GM19023 (cell line): ENCODE measurements around the gene USP22.

ENCODE experiments used
- ATAC-seq: cut with Tn5 transposase; IDR thresholded peaks from one replicate; pipeline ENCODE4 v1.9.1; 2021; ENCODE audit warnings: mild to moderate bottlenecking, moderate library complexity; ENCODE audit not compliant: unreplicated experiment

USP22 gene

DNA sequence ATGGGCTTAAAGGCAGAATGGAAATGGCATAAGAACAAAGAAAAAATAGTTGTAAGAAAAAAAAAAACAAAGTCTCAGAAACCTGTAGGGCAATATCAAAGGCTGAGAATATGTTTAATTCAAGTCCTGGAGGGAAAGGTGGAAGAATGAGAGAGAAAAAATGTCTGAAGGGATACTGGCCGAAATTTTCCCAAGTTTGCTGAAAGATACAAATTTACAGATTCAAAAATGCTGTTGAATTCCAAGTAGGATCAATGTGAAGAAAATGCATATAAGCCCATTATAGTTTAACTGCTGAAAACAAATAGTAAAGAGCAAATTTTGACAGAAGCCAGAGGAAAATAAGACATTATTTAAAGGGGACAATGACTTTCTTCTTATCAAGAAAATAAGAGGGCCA, 6.6 kb upstream of the USP22 start:
- ATAC-seq, result no peak

DNA sequence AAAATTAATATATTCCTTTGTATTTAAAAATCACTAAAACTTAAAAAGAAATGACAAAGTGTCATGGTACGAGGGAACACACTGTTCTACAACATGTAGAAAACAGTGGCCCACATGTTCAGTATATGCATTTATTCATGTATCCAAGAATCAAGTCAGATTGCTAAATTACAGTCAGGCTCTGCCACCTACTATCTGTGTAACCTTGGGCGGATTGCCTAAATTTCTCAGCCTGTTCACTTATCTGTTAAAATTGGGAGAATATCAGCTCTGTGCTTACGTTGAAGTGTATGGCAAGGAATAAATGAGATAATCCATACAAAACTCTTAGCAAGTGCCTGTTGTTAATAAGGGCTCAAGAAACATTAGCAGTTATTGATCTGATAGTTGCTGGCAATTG, 3.4 kb upstream of the USP22 start:
- no peak for ATAC-seq

DNA sequence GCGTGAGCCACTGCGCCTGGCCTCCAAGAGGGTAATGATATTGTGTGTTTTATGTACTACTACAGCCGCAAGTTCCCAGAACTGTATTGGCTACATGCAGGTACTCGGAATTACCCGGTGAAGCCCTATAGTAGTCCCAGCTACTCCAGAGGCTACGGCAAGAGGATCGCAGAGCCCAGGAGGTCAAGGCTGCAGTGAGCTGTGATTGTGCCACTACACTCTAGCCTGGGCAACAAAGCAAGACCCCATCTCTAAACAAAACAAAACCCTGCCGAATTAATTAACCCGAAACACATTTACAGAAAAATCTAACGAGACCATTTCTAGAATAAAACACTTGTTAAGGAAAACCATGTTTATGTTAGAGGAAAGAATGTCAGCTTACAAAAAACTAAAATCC, 2.2 kb upstream of the USP22 start:
- no peak for ATAC-seq

DNA sequence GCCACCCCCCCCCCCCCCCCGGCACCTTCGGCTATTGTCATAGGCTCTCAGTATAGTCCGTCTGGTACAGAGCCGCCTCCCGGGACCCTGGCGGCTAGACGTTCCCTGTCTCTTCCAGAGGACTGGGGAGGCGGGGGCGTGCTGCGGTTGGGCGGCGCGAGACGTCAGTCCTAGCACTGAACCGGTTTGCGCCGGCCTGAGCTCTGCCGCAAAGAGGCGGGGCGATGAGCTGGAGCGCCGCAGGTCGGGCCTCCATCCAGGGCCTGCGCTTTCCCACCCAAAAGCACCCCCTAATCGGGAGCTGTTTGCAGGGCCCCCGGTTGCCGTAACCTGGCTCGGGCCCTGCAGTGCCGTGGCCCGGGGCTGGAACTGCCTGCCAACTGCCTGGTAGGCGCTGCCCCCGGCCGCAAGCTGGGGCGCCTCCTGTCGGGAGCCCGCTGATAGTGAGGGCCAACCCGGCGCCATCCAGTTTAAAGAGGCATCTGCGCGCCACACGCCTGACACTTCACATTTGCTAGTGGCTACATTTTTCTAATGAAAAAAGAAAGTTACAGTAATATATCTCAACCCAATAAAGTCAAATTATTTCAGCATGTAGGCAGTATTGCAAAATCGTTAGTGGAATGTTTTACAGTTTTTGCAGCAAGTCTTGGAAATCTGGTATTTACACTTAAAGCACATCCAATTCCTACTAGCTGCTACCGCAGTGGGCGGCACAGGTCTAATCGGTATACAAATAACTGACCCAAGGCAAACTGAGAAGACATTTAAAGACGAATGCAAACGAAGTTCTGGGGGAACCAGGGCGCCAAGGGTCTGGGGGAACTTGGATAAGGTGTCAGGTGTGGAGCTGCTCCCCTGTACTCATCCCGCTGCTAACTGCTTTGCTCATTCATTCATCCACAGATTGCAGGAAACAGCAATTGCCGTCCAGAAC, 753 bp upstream of the USP22 start:
- ATAC-seq, result peak; percentile 86

DNA sequence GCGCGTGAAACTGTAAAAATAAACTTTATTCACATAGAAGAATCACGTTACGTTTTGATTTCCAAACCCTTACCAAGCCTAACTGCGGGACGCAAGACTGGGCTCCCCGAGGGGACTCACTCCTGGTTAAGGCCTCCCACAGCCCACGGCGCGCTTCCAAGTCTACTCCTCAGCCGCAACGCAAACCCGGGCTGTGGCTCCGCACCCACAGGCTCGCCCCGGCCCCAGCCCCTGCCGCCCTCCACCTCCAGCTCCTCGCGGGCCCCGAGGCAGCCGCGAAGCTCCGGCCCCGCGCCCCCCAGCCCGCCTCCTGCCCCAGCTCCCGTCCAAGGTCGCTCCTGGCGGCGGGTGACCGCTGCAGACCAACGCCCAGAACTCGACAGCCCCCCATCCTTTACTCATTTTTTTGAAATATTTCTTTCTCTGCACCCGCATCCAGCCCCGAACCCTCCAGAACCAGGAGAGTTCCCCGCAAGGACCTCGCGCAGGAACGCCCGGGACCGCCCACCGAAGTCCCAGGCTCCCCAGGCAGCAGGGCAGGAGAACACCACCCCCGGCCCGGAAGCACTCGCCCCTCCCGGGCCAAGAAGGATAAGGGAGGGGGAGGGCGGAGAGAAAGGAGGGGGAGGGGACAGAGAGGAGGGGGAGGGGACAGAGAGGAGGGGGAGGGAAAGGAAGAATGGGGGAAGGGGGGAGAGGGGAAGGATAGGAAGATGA, 912 bp downstream of the USP22 start:
- no peak for ATAC-seq

DNA sequence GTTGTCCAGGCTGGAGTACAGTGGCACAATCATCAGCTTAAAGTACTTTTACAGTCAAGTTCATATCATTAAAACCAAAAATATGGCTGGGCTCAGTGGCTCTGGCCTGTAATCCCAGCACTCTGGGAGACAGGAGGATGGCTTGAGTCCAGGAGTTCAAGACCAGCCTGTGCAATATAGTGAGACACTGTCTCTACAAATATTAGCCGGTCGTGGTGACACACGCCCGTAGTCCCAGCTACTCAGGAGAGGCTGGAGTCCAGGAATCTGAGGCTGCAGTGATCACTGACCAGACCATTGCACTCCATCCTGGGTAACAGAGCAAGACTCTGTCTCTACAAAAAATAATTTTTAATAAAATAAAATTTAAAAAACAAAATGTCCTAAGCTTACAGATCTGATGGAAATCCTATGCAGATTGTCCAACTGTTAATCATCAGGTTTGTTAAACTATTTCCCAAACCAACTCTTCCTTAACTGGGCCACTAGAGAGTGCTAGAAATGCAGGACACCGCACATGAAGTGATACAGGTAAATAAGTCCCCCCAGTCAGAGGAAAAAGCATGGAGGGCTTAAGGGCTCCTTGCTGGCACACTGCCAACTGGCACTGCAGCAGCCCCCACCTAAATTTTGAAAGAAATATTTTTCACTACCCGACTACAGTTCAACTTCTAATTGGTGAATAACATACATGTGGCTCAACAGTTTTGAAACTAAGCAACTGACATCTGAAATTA, 2.8 kb downstream of the USP22 start:
- ATAC-seq, result no peak

DNA sequence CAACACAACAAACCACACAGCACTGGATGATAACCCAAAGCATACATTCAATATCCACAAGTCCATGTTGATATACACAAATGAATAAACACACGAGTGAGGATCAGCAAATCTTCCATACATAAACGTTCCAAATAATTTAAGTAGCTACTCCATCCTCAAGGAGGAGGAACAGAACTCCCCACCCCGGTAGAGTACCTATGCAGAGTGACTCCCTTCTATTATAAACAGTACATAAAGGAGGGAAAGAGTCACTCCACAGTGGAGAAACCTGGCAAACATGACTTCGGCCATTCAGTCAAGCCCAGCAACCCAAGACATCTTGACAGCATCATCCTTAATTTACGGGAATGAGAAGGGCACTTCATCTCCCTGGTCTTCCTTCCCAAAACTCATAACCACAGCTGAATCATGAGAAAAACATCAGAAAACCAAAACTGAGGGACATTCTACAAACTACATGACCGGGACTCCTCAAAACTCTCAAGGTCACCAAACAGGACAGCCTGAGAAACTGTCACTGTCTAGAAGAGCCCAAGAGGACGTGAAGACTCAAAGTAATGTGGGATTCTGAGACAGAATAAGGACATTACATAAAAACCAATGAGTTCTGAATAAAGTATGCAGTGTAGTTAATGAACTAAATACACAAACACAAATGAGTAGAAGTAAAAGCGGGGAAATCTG, 5.6 kb downstream of the USP22 start:
- no peak for ATAC-seq

DNA sequence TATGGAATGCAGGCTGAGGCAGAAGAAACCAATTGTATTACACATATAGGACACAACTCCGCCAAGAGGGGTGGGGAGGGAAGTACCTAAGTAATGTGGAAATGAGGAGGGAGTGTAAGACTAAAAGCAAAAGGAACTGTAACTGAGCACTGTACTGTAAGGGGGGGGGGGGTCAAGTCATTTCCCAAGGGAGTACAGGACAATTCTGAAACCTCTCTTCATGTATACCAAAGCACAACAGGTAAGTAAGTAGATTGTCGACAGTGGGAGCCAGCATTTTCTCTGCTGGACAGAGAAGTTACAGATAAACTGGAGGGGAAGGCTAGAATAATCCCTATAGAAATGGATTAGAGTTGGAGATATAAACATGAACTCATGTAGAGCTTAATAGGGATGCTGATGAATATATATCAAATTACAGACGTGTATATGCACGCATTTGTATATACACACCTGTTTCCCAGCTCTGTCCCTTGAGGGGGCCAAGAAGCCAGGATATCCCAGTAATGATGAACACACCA, 6.4 kb downstream of the USP22 start:
- no peak for ATAC-seq

DNA sequence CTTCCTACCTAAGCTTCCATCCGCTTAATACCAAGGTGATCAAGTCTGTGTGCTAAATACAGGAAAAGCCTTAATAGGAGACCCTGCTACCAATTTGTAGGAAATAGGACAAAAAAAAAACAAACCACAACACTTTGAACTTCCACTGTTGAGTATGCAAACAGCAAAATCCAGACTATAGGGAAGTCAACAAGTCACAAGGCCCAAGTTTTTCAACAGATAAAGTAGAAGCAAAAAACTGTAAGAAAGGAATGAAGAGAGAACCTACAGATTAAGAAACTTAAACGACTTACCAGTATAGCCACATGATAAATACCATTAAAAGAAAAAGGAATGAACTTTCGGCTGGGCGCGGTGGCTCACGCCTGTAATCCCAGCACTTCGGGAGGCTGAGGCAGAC, 7.4 kb downstream of the USP22 start:
- ATAC-seq, result no peak

DNA sequence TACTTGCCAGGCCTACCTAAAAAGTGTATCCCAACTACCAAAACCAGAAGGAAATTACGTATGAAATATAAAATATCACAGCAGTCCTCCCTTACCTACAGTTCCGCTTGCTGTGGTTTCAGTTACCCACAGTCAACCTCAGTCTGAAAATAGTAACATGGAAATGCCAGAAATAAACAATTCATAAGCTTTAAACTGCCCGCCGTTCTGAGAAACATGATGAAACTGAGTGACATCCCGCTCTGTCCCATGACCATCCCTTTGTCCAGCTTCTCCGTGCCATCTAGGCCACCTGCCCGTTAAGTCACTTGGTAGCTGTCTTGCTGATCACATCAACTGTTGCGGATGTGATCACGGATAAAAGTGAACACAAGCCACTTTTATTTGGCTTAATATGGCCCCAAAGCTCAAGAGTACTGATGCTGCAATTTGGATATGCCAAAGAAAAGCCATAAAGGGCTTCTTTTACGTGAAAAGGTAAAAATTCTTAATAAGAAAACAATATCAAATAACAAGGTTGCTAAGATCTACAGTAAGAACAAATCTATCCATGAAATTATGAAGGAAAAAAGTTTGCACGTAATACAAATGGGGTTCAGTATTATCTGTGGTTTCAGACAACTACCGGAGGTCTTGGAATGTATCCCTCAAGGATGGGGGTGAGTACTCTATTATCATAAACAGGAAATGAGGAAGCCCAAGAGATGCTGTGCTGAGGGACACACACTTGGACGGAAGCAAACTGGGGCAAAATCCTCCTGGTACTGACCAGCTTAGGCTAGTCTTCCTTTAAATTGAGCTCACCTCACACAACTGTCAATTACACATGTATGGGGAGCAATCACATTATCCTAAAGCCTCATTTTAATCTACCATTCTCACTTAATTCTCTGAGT, 8.2 kb downstream of the USP22 start:
- peak; percentile 50 for ATAC-seq

DNA sequence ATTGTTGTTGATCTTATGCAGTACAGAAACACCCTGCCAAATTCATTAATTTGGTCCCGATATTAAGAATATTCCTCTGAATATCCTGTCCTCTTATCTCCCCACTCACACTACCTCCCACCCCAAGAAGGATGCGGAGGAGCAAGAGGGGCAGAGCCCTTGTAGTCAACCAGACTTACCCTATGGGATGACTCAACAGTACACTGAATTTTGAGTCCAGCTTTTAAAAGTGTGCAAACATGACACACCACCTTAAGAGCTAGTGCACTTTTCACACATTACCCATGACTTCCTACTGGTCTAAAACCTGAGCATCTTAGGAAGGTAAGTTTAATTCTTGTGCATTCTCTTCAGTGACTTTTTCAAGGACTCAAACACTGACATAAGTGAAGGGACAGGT, 9.5 kb downstream of the USP22 start:
- ATAC-seq, result no peak

DNA sequence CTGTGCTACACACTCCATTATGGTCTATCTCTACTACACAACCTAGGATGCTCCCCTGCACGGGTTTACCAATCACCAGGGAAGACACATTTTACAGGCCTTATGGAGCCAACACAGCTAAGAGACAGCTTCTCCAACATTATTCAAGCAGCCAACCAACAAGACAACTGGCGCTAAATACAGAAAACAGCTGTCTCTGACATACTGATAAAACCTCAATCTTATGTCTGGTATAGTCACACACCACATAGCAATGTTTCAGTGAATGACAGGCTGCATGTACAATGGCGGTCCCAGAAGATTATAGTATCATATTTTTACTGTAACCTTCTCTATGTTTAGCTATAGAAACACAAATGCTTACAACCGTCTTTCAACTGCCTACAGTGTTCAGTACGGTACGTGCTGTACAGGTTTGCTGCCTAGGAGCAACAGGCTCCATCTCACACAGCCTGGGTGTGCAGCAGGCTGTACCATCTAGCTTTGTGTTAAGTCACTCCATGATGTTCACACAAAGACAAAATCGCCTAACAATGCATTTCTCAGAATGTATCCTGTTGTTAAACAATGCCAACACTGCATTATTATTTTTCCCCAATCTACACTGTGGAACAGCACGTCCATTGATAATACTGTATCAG, 10.9 kb downstream of the USP22 start:
- no peak for ATAC-seq

DNA sequence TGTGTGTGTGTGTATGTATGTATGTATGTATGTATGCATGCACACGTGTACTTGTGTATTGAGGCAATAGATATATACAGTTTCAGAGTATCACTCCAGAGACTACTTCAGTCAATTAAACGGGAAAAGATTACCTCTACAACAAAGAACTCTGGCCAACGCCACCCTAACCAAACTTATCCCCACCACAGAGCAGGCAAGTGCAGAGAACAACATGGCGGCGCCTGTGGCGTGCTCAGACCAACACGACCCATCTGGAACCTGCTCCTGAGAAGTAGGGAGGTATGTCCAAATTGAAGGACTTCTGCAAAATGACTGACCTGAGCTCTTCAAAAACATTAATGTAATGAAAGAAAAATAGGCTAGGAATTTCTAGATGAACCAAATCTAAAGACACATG, 12.4 kb downstream of the USP22 start:
- ATAC-seq, result no peak

DNA sequence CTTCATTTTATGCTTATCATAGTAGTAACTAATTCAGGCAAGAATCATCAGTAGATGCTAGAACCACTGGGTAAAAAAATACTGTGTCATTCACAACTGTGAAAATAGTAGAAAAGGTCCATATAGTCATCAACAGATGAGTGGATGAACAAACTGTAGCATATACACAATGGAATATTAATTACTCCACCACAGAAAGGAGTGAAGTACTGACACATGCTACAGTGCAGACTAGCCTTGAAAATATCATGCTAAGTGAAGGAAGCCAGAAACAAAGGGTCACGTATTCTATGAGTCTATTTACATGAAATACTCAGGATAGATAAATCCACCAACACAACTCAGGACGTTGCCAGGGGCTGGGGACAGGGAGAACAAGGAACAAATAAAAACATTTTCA, 13.3 kb downstream of the USP22 start:
- no peak for ATAC-seq

DNA sequence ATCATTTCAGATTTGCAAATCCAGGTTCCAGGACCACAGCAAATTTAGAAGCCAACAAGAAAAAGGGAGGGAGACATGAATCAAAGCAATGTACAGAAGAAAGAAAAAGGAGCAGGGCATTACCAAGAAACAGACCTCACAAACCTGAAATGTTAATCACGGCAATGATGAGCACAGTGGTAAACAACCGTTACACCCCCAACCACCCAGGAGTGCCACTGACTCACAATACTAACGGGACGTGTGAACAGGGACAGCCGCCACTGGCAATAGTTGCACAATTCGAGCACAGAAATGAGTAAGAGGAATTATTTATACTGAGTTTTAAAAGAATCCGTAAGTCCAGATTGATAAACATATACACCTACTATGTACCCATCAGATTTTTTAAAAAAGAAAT, 13.8 kb downstream of the USP22 start:
- ATAC-seq, result no peak

DNA sequence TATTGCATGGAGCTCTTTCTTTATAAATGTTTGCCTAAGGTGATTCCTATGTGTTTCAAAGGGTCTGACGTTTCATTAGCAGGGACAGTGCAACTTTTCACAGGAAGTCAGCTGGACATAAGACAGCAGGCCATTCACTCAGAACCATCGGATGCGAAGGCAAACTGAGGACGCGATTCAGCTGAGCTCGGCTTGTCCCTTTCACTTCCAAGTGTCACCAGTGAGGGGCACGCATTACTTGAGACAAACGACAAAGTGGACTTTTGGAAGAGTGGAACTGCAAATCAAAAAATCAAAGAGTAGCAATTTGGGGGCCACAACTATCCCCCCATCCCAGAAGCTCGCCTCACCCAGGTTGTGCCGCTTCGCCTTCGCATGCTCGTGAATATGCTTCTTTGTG, 14.6 kb downstream of the USP22 start:
- ATAC-seq, result no peak

DNA sequence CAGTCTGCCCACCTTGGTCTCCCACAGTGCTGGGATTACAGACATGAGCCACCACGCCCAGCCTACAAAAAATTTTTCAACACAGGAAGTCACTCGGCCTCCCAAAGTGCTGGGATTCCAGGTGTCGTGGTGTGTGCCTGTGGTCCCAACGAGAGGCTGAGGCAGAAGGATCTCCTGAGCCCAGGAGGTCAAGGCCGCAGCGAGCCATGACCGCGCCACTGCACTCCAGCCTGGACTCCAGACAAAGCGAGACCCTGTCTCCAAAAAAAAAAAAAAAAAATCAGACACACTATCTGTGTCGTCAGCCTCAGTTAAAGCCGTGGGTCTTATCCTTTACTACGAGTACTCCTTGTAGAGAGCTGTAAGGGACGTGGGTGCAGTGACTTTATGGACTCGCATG, 15.8 kb downstream of the USP22 start:
- ATAC-seq, result no peak

DNA sequence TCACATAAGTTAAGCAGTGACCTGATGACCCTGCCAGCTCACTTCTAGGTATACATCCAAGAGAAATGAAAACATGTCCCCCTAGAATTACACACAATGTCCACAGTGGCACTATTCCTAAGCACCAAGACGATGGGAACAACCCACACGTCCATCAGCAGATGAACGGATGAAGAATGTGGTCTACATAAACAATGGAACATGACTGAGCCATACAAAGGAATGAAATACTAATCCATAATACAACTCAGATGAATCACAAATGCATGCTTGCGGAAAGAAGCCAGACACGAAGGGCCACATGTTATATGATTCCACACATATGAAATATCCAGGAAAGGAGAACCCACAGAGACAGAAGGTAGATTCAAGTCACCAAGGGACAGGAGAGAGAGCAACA, 17.4 kb downstream of the USP22 start:
- ATAC-seq, result no peak

DNA sequence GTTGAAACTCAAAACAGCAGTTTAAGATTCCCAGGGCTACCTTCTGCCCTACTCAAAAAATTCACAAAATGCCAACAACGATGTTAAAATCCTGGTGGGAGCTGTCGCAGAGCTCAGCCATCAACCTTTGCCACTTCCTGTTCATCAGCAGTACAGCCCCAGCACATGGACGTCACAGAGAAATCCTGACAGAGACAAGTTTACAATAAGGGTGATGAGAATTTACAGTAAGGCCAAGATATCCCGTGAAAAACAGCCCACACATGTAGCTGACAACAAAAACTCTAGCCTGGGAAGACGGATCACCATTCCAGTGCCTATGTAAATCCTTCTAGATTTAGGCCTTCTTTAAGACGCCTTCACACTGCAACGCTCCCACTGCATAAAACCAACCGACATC, 18.8 kb downstream of the USP22 start:
- ATAC-seq, result no peak
